Natural killer cell (primary cell): ENCODE data around the gene ECE1. TPM values are rescaled to one million over a fixed set of nuclear protein-coding genes. Genes with fewer than 3 reads are reported as not detected.

Source experiments
- ATAC-seq, 3 donors: fragments of 150-1000 bp in 2 of 3; fragments of 200-7000 bp in 1 of 3; cut with Tn5 transposase; 1 replicate in 1 of 3; 2 replicates in 2 of 3; pipeline ENCODE4 v1.10.0; 2021; ENCODE audit warnings: mild to moderate bottlenecking in 2 of 3, moderate library complexity in 2 of 3
- DNase-seq, 2 donors: peaks; one replicate each; pipeline versions ENCODE4 v3.0.0 to v3.0.0-alpha.2; 2013 to 2021; ENCODE audit warnings: mixed read lengths in 1 of 2
- H3K27ac ChIP-seq: one replicate; pipeline ENCODE4 v1.5.1; 2013; ENCODE audit warnings: mild to moderate bottlenecking, low read length
- H3K27me3 ChIP-seq: one replicate; pipeline ENCODE4 v1.6.1; 2013; ENCODE audit warnings: low read length; ENCODE audit not compliant: control insufficient read depth, insufficient read depth
- H3K36me3 ChIP-seq: one replicate; pipeline ENCODE4 v1.6.1; 2013; ENCODE audit warnings: low read length; ENCODE audit not compliant: control insufficient read depth, insufficient read depth
- H3K4me1 ChIP-seq: one replicate; pipeline ENCODE4 v1.6.1; 2013; ENCODE audit warnings: low read length; ENCODE audit not compliant: control insufficient read depth, insufficient read depth
- H3K4me3 ChIP-seq: one replicate; pipeline ENCODE4 v1.5.1; 2013; ENCODE audit warnings: low read length
- H3K9me3 ChIP-seq: one replicate; pipeline ENCODE4 v1.6.1; 2013; ENCODE audit warnings: low read length; ENCODE audit not compliant: control insufficient read depth, insufficient read depth
- H3K27ac Mint-ChIP-seq, 2 donors: one replicate each; pipeline ENCODE4 v1.8.0; 2022; ENCODE audit warnings: mild to moderate bottlenecking in 2 of 2, mixed read lengths in 2 of 2, moderate library complexity in 1 of 2
- H3K27me3 Mint-ChIP-seq, 2 donors: one replicate each; pipeline ENCODE4 v1.8.0; 2022; ENCODE audit warnings: low read depth in 2 of 2, mixed read lengths in 2 of 2
- H3K36me3 Mint-ChIP-seq: one replicate; pipeline ENCODE4 v1.8.0; 2022; ENCODE audit warnings: mixed read lengths
- H3K4me1 Mint-ChIP-seq, 2 donors: one replicate each; pipeline ENCODE4 v1.8.0; 2022; ENCODE audit warnings: mixed read lengths in 2 of 2
- H3K4me3 Mint-ChIP-seq: one replicate; pipeline ENCODE4 v1.8.0; 2022; ENCODE audit warnings: mild to moderate bottlenecking, moderate library complexity, mixed read lengths
- H3K9me3 Mint-ChIP-seq, 2 donors: one replicate each; pipeline ENCODE4 v1.8.0; 2022; ENCODE audit warnings: mixed read lengths in 2 of 2
- CTCF ChIP-seq: fragments of 200-600 bp; IDR thresholded peaks from one replicate; pipeline ENCODE4 v1.8.0; 2022; ENCODE audit warnings: antibody characterized with exemption
- WGBS: methylation state at CpG from one replicate; pipeline ENCODE4 v1.1.7; 2013; ENCODE audit warnings: missing lambda C conversion rate; ENCODE audit not compliant: insufficient coverage; 5-methylcytosine and 5-hydroxymethylcytosine counted together
- intact Hi-C: fragments of 100-400 bp; cut with micrococcal nuclease; formaldehyde crosslinking; loops from one replicate; pipeline ENCODE4 v1.14.2; 2022
- total RNA-seq, 4 donors: library from RNA; stranded (reverse); fragments of 120-200 nt in 1 of 4; gene quantifications; one replicate each; pipeline versions ENCODE4 v1.2.3 to v1.2.4, GENCODE V29; 2013 to 2022

The ECE1 gene
- total RNA-seq, 3 donors from 2014 or later (not counting 1 experiment from before 2014, with no cell fraction given) = 47.2 to 70.1 (median 50.7) TPM

- WGBS = 76% methylated on average over 3 of the region's 7 CpGs
- Mint-ChIP-seq H3K36me3 (no peaks in the 10 kb centered on the region), H3K27ac (peak overlapping the region in 1 of 2 donors; percentile 24), H3K9me3 (no peaks in the 10 kb centered on the region), H3K4me1 (peaks cover 56 to 87% of the 10 kb centered on the region in 2 donors), H3K4me3 (no peak overlapping the region), H3K27me3 (no peaks in the 10 kb centered on the region)
- ATAC-seq (peak in 1 of 3 donors; percentile 35), DNase-seq (no peak)
- no peak overlapping the region for H3K27ac ChIP-seq
- H3K4me1 ChIP-seq = peaks cover 67% of the 10 kb centered on the region
- TF ChIP-seq CTCF = no peak
- intact Hi-C loops = loop anchor here (10.0 kb wide), 1 partner anchor 687 kb away; no protein-coding TSS in a partner anchor
- no peak overlapping the region for H3K4me3 ChIP-seq
- no peaks in the 10 kb centered on the region for H3K27me3 ChIP-seq
- no peaks in the 10 kb centered on the region for H3K9me3 ChIP-seq
- no peaks in the 10 kb centered on the region for H3K36me3 ChIP-seq
Measured at GRCh38 chr1:21337928-21338572, 47.8 kb upstream of the ECE1 start.

- no peaks in the 10 kb centered on the region for H3K27me3 ChIP-seq
- no peak overlapping the region for H3K4me3 ChIP-seq
- Mint-ChIP-seq H3K27ac (peak overlapping the region in 1 of 2 donors; percentile 24), H3K4me1 (peaks cover 55 to 87% of the 10 kb centered on the region in 2 donors), H3K27me3 (no peaks in the 10 kb centered on the region), H3K4me3 (no peak overlapping the region), H3K9me3 (no peaks in the 10 kb centered on the region), H3K36me3 (no peaks in the 10 kb centered on the region)
- ATAC-seq = no peak
- 77% methylated on average over 7 of the region's 8 CpGs for WGBS
- DNase-seq = no peak
- H3K4me1 ChIP-seq = peaks cover 64% of the 10 kb centered on the region
- no peaks in the 10 kb centered on the region for H3K9me3 ChIP-seq
- no peak overlapping the region for H3K27ac ChIP-seq
- H3K36me3 ChIP-seq = no peaks in the 10 kb centered on the region
- intact Hi-C loops = loop anchor here (10.0 kb wide), 1 partner anchor 687 kb away; no protein-coding TSS in a partner anchor
- no peak for TF ChIP-seq CTCF
Measured at GRCh38 chr1:21337454-21337927, 47.2 kb upstream of the ECE1 start.

GRCh38 chr1:21337010-21337437 lies 46.8 kb upstream of the ECE1 start:
- H3K27ac ChIP-seq = no peak overlapping the region
- 83% methylated on average over 8 of the region's 8 CpGs for whole genome bisulfite sequencing
- H3K27ac Mint-ChIP-seq = no peak overlapping the region

More at GRCh38 chr1:21337010-21337437, 46.8 kb upstream of the ECE1 start:
- H3K9me3 Mint-ChIP-seq = no peaks in the 10 kb centered on the region
- no peaks in the 10 kb centered on the region for H3K9me3 ChIP-seq
- H3K4me3 Mint-ChIP-seq = no peak overlapping the region
- intact Hi-C loops = loop anchor here (10.0 kb wide), 1 partner anchor 688 kb away; no protein-coding TSS in a partner anchor
- ATAC-seq (no peak), DNase-seq (no peak)
- no peaks in the 10 kb centered on the region for H3K36me3 ChIP-seq
- H3K27me3 ChIP-seq = no peaks in the 10 kb centered on the region
- H3K36me3 Mint-ChIP-seq = no peaks in the 10 kb centered on the region
- H3K4me1 Mint-ChIP-seq = peaks cover 54 to 86% of the 10 kb centered on the region in 2 donors
- no peak for TF ChIP-seq CTCF
- peaks cover 62% of the 10 kb centered on the region for H3K4me1 ChIP-seq
- H3K27me3 Mint-ChIP-seq = no peaks in the 10 kb centered on the region
- no peak overlapping the region for H3K4me3 ChIP-seq
